Activated CD8-positive, alpha-beta memory T cell treated with anti-CD3 and anti-CD28 coated beads for 48 hours (primary cell): ENCODE results near the gene PRSS1.

Experiments
- DNase-seq, 3 experiments: peaks; one replicate each; pipeline ENCODE4 v3.0.0-alpha.2; 2020; ENCODE audit warnings: low read depth in 2 of 3, low spot score in 2 of 3

PRSS1 gene

DNA sequence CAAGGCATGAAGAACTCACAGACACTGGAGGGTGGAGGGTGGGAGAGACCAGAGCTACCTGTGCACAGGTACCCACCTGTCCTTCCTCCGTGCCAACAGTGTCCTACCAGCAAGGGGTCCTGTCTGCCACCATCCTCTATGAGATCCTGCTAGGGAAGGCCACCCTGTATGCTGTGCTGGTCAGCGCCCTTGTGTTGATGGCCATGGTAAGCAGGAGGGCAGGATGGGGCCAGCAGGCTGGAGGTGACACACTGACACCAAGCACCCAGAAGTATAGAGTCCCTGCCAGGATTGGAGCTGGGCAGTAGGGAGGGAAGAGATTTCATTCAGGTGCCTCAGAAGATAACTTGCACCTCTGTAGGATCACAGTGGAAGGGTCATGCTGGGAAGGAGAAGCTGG lies 43.3 kb downstream of the PRSS1 start:
- no peak for DNase-seq

DNA sequence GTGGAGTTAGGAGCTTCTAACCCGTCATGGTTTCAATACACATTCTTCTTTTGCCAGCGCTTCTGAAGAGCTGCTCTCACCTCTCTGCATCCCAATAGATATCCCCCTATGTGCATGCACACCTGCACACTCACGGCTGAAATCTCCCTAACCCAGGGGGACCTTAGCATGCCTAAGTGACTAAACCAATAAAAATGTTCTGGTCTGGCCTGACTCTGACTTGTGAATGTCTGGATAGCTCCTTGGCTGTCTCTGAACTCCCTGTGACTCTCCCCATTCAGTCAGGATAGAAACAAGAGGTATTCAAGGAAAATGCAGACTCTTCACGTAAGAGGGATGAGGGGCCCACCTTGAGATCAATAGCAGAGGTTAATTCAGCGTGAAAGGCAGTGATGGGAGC lies 43.9 kb downstream of the PRSS1 start:
- DNase-seq: no peak

DNA sequence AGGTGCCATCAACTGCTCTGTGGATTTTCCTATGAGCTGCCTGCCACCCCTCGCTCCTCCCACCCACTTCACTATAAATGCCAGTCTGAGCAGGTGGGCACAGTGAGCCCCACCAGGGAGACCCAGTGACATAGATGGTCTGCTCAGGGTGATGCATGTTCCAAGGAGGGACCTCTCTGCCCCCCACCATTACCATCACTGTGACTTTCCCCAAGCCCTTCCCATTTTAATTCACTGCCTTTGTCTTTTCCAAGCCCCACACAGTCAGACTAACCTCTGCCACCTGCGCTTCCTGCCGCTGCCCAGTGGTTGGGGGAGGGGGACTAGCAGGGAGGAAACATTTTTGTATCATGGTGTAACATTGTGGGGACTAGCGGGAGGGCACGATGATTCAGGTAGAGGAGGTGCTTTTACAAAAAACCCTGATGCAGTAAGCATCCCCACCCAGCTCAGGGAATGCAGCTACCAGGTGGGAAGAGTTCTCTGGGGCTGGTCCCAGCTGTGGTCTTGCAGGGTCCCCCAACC lies 46.1 kb downstream of the PRSS1 start:
- no peak for DNase-seq

DNA sequence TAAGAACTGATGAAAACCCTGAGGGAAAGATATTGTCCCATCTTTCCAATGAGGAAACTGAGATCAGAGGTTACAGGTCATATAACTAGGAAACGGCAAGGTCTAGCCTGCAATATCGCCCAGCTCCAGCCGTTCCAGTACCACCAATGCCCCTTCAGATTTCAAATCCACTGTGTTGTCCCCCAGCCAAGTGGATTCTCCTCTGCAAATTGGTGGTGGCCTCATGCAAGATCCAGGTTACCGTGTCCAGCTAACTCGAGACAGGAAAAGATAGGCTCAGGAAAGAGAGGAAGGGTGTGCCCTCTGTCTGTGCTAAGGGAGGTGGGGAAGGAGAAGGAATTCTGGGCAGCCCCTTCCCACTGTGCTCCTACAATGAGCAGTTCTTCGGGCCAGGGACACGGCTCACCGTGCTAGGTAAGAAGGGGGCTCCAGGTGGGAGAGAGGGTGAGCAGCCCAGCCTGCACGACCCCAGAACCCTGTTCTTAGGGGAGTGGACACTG lies 46.8 kb downstream of the PRSS1 start:
- DNase-seq: no peak

DNA sequence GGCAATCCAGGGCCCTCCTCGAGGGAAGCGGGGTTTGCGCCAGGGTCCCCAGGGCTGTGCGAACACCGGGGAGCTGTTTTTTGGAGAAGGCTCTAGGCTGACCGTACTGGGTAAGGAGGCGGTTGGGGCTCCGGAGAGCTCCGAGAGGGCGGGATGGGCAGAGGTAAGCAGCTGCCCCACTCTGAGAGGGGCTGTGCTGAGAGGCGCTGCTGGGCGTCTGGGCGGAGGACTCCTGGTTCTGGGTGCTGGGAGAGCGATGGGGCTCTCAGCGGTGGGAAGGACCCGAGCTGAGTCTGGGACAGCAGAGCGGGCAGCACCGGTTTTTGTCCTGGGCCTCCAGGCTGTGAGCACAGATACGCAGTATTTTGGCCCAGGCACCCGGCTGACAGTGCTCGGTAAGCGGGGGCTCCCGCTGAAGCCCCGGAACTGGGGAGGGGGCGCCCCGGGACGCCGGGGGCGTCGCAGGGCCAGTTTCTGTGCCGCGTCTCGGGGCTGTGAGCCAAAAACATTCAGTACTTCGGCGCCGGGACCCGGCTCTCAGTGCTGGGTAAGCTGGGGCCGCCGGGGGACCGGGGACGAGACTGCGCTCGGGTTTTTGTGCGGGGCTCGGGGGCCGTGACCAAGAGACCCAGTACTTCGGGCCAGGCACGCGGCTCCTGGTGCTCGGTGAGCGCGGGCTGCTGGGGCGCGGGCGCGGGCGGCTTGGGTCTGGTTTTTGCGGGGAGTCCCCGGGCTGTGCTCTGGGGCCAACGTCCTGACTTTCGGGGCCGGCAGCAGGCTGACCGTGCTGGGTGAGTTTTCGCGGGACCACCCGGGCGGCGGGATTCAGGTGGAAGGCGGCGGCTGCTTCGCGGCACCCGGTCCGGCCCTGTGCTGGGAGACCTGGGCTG lies 47.5 kb downstream of the PRSS1 start:
- DNase-seq: no peak

DNA sequence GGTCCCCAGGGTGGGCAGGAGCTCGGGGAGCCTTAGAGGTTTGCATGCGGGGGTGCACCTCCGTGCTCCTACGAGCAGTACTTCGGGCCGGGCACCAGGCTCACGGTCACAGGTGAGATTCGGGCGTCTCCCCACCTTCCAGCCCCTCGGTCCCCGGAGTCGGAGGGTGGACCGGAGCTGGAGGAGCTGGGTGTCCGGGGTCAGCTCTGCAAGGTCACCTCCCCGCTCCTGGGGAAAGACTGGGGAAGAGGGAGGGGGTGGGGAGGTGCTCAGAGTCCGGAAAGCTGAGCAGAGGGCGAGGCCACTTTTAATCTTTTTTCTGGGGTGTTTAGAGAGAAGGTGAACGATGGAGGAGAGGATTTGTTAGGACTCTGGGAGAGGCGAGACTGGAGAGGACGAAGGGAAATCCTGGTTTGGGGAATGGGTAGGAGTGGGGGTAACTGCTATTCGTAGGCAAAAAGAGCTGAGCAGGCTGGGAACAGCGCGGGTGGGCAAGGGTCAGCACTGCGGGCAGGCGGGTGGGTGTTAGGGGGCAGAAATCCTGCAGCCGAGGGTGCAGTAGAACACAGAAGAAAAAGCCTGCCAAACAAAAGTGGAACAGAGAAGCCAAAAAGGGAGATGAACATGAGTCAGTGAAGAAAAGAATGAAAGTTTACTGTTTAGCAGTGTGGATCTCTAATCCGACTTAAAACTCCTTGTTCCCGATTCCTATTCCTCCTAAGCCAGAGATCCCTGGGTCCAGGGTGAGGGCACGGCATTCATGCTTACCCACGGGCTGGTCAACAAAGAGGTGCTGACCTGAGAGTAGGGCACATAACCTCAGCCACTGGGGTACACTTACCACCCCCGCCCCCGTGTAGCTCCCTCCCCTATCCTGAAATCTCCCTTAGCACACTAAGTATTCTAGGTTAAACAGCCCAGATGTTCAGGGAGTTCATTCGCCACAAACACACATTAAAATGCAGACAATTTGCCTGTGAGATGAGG lies 48.4 kb downstream of the PRSS1 start:
- DNase-seq: no peak

DNA sequence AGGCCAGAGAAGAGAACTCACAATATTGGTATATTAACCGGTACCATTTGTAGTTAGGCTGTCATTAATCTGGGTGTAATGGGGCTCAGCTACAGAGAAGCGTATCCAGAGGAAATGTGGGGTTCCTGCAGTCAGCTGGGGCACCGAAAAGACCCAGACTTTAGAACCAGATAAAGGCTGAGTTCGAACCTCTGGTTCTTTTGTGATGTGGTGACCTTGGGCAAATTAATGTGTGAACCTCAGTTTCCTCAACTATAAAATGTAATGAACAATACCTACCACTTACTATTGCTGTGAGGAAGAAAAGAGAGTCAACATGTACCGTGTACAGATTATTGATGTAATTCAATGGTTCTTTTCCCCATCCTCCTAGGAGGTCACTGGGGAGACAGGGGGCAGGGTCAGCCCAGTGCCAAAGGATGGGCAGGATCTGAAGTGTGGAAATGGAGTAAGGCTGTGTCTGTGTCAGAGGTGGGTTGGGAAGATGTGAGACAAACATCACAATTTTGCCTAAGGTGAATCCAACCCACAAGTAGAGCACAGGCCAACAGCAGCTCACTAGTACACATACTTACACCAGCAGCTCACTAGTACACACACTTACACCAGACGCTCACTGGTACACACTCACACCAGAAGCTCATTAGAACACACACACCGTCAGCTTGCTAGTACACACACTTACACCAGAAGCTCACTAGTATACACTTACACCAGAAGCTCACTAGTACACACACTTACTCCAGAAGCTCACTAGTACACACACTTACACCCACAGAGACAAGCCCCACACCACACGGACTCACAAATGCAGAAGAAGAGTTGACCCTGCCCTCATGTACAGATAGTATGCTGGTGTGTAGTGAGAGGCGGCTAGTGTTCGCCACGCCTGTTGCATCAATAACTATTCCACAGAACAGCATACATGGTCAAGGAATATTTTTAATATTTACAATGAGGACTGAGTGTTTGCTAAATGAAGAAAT lies 49.5 kb downstream of the PRSS1 start:
- no peak for DNase-seq

DNA sequence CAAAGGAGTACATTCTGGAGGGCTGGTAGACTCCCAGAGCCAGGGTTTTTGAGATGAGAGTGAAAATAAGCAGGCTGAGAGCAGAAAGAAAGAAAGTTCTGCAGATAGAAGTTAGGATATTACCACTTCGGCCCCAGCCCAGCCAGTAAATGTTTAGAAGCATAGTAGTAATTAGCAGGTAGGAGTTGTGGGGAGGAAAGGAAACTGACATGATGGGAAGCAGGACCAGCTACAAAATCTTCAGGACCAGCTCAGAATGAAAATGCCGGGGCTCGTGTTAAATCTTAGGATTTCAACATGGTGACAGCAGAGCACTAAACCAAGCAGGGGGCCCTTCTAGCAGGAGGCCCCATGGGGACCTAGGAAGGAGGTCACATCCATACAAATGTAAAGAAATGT lies 50.2 kb downstream of the PRSS1 start:
- no peak for DNase-seq

DNA sequence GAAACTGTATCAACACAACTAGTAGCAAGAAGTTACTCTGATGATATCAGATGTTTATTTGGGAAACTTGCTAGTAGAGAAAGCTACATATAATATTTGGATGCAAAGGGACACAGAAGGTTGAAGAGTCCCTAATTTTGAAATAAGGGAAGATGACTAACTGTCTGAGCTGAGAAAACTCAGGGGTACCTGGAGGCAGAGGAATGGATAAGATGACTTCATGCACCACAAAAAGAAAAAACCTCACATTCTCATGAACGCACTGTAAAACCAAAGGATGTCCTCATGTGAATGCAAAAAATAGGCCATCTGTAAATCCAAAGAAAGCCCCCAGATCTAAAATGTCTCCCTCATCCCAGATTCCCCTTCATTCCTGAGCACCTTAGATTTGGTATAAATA lies 50.8 kb downstream of the PRSS1 start:
- no peak for DNase-seq

DNA sequence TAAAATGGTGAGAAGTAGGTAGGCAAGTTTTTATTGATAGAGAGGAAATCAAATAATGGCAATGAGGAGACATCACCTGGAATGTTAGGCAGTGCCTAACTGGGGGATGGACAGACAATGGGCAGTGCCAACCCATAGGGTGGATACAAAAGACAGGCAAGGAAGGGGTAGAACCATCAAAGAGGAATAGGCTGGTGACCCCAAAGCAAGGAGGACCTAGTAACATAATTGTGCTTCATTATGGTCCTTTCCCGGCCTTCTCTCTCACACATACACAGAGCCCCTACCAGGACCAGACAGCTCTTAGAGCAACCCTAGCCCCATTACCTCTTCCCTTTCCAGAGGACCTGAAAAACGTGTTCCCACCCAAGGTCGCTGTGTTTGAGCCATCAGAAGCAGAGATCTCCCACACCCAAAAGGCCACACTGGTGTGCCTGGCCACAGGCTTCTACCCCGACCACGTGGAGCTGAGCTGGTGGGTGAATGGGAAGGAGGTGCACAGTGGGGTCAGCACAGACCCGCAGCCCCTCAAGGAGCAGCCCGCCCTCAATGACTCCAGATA lies 51.5 kb downstream of the PRSS1 start:
- no peak for DNase-seq

DNA sequence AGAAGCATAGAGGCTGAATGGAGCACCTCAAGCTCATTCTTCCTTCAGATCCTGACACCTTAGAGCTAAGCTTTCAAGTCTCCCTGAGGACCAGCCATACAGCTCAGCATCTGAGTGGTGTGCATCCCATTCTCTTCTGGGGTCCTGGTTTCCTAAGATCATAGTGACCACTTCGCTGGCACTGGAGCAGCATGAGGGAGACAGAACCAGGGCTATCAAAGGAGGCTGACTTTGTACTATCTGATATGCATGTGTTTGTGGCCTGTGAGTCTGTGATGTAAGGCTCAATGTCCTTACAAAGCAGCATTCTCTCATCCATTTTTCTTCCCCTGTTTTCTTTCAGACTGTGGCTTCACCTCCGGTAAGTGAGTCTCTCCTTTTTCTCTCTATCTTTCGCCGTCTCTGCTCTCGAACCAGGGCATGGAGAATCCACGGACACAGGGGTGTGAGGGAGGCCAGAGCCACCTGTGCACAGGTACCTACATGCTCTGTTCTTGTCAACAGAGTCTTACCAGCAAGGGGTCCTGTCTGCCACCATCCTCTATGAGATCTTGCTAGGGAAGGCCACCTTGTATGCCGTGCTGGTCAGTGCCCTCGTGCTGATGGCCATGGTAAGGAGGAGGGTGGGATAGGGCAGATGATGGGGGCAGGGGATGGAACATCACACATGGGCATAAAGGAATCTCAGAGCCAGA lies 52.5 kb downstream of the PRSS1 start:
- no peak for DNase-seq

DNA sequence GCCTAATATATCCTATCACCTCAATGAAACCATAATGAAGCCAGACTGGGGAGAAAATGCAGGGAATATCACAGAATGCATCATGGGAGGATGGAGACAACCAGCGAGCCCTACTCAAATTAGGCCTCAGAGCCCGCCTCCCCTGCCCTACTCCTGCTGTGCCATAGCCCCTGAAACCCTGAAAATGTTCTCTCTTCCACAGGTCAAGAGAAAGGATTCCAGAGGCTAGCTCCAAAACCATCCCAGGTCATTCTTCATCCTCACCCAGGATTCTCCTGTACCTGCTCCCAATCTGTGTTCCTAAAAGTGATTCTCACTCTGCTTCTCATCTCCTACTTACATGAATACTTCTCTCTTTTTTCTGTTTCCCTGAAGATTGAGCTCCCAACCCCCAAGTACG lies 53.0 kb downstream of the PRSS1 start:
- no peak for DNase-seq
